Keratinocyte (primary cell): ENCODE data around the gene ATMIN.

Experiments
- CTCF ChIP-seq, 3 experiments: IDR thresholded peaks in 1 of 3; conservative IDR thresholded peaks in 1 of 3; optimal IDR thresholded peaks in 1 of 3; 2 replicates in 2 of 3; 3 replicates in 1 of 3; pipeline versions ENCODE3 to v1.5.1; 2011; ENCODE audit warnings: low read length in 3 of 3, mild to moderate bottlenecking in 3 of 3, moderate library complexity in 2 of 3, control low read depth in 1 of 3, inconsistent platforms in 1 of 3; ENCODE audit not compliant: insufficient read depth in 2 of 3; ENCODE audit errors: extremely low read depth in 1 of 3
- EZH2 ChIP-seq: IDR thresholded peaks from one replicate; pipeline ENCODE4 v1.6.1; 2012; ENCODE audit warnings: inconsistent platforms, mild to moderate bottlenecking, low read length, moderate library complexity

- TF ChIP-seq CTCF (optimal IDR thresholded peaks at IDR 0.05 in 1 of 3, IDR thresholded peaks at IDR 0.05 in 1 of 3, conservative IDR thresholded peaks at IDR 0.05 in 1 of 3; ENCODE audit: extremely low read depth in 1 of 3, insufficient read depth in 2 of 3, low read length in 3 of 3) (no peak), EZH2 (no peak)
Measured at GRCh38 chr16:81067166-81067565, 31.5 kb downstream of the ATMIN start.
